Left colon (tissue), 2 donors: ENCODE data around the gene SIRPD. TPM values are rescaled to one million over a fixed set of nuclear protein-coding genes. Genes with fewer than 3 reads are reported as not detected.
"Not testable (repeated sequence)": the region's sequence is repeated elsewhere in the genome, so short reads cannot be mapped to it uniquely, and the experiment has no call there.

Experiments
- ATAC-seq: fragments of 200-7000 bp; cut with Tn5 transposase; one replicate; pipeline ENCODE4 v1.9.1; 2020; ENCODE audit warnings: mild to moderate bottlenecking, moderate library complexity
- DNase-seq, 2 donors: peaks; one replicate each; pipeline ENCODE4 v3.0.0-alpha.2; 2020
- intact Hi-C, 2 donors: fragments of 100-400 bp; cut with DNase I in 1 of 2; cut with micrococcal nuclease in 1 of 2; formaldehyde crosslinking; loops; one replicate each; pipeline versions ENCODE4 v1.11.2 to v1.14.0; 2022; cut with DNase I, micrococcal nuclease
- total RNA-seq, 2 donors: library from RNA; stranded (reverse); fragmentation: NEBNext Ultra II Directional; extraction: Animal tissue kit (Norgen Biotek cat#: 25700); gene quantifications; one replicate each; pipeline ENCODE4 v1.2.1, GENCODE V29; 2021
- donor health status: DM: no; HTN: no; CAD: no.
- donor health status: DM: yes; HTN: yes; CAD: no.

SIRPD gene
- total RNA-seq, 2 donors from 2014 or later, result not detected

DNA sequence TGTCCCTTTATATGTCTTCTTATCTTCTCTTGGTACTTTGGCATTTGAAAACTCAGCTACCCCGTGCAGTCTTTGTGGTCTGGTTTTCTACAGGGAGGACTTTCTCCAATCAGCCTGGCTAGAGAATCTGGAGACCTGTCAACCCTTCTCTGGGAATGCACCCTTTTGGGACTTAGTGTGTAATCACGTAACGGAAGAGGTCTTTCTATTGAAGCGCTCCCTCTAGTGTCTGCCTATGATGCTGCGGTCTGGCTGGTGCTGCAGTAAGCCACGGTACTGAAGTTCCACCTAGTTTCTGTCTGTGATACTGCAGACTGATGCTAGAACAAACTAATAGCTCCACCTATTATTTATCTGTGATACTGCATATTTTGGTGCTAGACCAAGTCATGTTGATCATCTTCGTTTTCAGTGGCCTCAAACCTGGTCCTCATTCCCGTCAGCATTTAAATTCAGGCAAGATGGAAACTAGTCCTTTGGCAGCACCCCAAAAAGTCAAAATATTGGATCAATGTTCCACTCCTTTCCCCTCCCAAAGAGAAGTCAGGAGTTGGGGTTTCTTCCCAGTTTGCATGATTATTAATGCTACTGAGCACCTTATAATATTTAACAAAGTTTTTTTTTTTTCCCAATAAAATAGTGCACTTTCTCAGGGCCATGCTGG lies 53.8 kb downstream of the SIRPD start:
- ATAC-seq (peak; percentile 99), DNase-seq (peak; percentile 66 to 77)
- intact Hi-C loops, result no loop called here

DNA sequence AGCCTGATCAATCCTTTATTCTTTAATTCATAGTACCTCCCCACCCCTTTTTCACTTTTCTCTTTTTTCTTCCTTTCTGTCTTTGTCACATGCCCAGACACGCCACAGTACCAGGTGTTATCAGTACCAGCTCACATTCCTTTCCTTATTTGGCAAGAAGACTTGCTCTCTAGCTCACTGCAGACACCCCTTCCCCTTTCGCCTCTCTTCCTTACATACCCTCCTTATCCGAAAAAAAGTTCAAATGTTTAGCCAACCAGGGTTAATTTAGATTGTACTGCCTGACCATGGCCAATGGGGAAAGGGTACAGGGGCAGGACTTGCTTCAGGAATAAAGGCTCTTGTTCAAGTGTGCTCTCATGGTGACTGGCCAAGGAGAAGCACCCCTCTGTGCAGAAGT lies 57.0 kb downstream of the SIRPD start:
- ATAC-seq (no peak), DNase-seq (no peak)
- intact Hi-C loops, result no loop called here

DNA sequence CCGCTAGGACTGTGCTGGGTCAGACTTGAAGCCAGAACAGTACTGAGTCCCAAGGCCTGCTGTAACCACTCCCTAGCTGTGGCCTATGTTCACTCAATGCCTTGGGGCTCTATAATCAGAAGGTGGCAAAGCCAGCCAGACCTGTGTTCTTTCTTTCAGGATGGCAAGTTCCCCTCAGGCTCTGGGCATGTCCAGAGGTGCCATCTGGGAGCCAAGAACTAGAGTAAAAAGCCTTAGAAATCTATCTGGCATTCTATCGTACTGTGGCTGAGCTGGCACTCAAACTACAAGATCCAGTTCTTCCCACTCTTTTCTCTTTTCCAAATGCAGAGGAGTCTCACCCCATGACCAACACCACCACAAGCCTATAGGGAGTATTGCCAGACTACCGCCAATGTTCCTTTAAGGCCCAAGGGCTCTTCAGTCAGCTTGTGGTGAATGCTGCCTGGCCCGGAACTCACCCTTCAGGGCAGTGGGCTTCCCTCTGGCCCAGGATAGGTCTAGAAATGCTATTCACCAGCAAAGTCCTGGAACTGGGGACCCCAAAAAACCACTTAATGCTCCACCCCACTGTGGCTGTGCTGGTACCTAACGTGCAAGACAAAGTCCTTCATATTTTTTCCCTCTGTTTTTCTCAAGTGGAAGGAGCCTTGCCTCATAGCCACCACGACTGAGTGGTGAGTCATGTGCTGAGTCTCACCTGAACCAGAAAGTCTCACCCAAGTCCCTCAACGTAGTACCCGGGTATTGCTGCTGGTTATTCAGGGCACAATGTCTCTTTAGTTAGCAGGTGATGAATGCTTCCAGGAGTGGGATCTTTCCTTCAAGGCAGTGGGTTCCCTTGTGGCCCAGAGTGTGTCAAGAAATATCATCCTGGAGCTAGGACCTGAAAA lies 57.7 kb downstream of the SIRPD start:
- intact Hi-C loops, result no loop called here
- no peak for DNase-seq
- no peak for ATAC-seq

DNA sequence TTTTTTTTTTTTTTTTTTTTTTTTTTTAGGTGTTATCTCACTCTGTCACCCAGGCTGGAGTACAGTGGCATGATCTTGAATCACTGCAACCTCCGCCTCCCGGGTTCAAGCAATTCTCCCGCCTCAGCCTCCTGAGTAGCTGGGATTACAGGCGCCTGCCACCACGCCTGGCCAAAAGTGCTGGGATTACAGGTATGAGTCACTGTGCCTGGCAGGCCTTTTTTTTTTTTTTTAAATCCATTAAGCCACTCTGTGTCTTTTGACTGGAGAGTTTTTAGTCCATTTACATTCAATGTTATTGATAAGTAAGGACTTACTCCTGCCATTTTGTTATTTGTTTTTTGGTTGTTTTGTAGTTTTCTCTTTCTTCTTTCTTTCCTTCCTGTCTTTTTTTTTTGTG lies 60.1 kb downstream of the SIRPD start:
- ATAC-seq, DNase-seq, intact Hi-C loops: not testable (repeated sequence)

DNA sequence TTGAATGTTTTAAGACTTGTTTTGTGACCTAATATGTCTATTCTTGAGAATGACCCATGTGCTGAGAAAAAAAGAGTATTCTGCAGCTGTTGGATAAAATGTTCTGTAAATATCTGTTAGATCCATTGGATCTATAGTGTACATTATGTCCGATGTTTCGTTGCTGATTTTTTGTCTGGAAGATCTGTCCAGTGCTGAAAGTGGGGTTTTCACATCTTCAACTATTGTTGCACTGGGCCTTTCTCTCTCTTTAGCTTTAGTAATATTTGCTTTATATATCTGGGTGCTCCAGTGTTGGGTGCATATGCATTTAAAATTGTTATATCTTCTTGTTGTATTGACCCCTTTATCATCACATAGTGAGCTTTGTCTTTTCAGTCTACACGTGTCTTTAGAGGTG lies 60.6 kb downstream of the SIRPD start:
- DNase-seq (no peak), ATAC-seq (no peak)
- intact Hi-C loops, result no loop called here

DNA sequence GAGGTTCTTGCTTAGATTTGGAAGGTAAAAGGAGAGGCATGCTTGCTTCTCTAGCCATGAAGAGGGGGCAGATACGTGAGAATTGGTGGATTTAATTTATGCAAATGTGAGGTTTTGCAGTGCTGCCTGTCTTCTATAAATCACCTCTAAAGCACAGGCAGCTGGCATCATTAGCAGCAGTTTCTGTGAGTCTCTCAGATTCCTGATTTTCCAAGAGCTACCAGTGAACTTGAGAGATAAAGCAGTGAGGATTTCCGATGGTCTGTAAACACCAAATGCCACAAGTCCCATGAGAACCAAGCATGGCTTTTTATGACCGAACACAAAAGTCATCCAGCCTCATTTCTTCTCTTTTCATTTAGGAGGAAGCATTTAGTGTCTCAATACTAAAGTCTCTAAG lies 63.1 kb downstream of the SIRPD start:
- DNase-seq, result no peak
- intact Hi-C loops, result no loop called here
- no peak for ATAC-seq

DNA sequence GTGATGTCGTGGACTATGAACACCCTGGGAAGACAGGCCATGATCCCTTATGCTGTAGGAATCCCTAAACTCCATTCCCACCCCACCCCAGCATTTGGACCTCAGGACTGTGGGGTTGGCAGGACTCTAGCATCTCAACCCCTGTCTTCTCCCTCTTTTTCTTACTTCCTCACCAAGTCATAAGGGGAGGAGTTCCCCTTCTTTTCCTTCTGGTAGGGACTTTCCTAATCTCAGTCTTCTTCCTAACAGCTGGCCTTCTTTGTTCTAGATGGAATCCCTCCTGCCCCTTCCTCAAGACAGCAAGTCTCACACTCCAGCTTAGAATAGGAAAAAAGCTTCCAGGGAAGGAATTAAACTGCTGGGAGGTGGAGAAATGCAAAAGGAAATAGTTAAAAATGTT lies 64.0 kb downstream of the SIRPD start:
- no peak for DNase-seq
- ATAC-seq, result no peak
- intact Hi-C loops, result no loop called here

DNA sequence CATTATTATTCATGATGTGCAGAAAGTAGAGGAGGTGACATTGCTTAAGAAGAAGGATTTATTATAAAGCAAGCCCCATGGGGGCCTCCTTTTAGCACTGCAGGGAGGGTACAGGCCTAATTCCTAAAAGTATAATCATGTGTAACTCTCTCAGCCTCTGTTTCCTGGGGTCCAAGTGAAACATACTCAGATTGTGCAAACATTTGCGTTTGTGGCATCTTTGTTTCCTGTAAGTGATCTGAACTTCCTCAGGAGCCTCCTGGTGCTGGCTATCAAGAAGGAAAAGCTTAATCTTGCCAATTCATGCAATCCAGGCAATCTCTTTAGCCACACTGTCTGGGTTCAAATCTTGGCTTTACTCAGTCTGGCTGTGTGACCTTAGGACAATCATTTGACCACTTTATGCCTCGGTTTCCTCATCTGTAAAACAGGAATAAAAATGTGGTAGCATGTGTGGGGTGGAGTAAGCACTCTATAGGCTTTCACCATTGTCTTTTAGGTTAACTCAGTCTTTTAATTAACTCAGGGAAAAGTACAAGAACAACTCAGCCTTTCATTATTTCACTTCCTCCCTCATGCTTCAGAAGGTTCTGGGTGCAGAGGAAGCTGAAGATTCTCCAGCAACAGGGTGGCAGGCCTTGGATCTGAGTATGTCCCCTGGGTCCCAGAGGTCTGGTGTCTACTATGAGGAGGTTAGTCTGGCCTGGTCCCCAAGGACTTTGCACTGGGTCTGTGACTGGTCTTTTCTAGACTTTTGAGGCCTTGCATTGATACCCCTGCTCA lies 65.5 kb downstream of the SIRPD start:
- intact Hi-C loops, result no loop called here
- ATAC-seq, result no peak
- no peak for DNase-seq

DNA sequence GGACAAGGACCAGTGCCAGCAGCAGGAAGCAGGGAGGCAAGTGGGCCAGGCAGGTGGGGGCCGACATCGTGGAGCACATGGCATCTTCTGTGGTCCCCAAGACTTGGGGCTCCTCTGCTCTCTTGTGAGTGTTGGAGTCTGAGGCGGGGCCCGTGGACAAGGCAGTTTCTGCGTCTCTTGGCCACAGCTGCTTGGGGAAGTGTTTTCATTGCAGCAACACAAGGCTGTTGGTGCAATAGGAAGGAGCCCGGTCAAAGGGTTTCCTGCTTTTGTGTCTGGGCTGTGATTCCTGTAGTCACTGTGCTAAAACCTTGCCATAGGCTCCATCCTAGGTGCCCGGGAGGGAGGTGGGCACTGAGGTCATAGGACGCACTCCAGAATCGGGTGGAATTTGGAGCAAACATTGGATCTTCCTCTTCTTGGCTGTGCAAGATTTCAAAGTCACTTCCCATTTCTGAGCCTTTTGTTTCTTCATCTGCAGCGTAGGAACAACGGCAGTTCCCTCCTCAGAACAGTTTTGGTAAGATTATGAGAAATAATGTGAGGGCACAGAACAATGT lies 66.1 kb downstream of the SIRPD start, which contains the start of gene SIRPB2:
TSS of gene SIRPB2 (minus strand) at position 140 of the 560 bp plus-strand sequence. CDS start at position 79, 61 bp downstream.
- intact Hi-C loops, result no loop called here

DNA sequence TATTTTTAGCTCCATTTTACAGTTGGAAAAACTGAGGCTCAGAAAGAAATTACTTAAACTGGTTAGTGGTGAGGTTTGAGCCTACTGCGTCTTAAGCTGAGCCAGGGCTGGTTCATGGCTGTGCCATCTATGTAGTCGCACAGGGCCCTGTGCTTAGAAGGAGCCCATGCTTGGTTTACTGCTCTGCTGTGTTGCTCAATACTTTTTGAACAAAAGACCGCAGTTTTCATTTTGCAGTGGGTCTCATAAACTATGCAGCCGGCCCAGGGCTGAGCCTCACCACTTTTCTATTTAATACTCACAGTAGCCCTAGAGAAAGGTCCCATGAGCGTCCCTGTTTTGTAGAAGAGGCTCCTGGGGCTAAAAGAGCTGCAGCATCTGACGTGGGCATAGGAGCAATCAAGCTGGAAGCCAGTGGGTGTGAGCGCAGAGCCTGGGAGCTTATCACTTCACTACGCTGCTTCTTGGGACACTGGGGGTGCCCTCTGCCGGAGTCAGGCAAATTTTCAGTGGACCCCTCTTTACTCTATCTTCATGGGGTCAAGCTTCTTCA lies 66.8 kb downstream of the SIRPD start:
- no peak for ATAC-seq
- no peak for DNase-seq
- intact Hi-C loops, result no loop called here

More for the DNA sequence above, 66.1 kb downstream of the SIRPD start, which contains the start of gene SIRPB2:
- peak in 1 of 2 donors; percentile 26 for DNase-seq
- ATAC-seq, result no peak

DNA sequence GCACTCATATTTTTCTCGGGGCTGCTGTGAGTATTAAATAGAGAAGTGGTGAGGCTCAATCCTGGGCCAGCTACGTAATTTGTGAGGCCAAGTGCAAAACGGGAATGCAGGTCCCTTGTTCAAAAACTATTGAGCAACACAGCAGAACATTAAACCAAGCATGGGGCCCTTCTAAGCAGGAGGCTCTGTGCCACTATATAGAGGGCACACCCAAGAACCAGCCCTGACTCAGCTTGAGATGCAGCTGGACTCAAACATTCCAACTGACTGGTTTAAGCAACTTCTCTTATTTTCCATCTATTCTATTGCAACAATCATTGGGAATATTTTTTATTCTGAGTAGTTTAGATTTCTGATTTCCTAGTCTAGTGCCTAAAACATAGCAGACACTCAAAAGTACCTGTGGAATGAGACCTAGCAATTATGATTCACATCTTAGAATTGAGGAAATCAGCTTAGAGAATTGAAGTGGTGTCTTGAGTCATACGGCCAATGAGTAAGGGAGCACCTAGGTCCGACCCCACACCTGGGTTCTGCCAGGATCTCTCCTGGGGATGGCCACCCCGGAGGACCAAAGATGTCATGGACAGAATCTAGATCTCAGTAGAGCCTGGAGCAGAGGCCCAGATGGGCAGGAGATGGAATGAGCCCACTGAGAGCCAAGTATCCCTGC lies 67.6 kb downstream of the SIRPD start:
- intact Hi-C loops, result no loop called here
- no peak for DNase-seq
- ATAC-seq, result no peak

DNA sequence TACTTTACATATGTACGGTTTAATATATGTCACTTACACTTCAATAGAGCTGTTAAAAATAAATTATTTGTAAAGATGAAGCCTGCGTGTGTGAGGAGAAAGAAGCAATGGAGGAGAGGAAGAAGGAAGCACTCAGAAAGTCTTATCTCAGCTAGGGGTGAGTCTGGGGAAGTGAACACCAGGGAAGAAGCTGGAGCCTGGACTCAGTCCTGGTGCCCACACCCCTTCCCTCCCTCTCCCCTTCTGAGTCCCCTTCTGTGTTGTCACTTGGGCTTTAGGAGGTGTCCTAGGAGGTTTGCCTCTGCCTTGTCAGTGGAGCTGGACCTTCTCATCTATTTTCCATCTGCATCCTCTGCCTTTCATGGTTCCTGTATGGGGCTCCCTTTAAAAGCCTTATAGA lies 68.2 kb downstream of the SIRPD start:
- DNase-seq (no peak), ATAC-seq (no peak)
- intact Hi-C loops, result no loop called here

DNA sequence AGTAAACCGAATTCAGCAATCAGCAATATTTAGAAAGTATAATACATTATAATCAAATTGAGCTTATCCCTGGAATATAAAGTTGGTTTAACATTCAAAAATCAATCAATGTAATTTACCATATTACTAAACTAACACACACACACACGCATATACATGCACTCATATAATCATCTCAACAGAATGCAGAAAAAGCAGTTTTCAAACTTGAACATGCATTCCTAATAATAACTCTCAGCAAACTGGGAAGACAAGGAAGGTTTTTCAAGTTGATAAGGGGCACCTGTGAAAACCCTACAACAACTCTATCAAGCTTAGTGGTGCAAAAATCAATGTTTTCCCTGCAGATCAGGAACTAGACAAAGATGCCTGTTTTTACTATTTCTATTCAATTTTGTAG lies 70.9 kb downstream of the SIRPD start:
- no peak for ATAC-seq

DNA sequence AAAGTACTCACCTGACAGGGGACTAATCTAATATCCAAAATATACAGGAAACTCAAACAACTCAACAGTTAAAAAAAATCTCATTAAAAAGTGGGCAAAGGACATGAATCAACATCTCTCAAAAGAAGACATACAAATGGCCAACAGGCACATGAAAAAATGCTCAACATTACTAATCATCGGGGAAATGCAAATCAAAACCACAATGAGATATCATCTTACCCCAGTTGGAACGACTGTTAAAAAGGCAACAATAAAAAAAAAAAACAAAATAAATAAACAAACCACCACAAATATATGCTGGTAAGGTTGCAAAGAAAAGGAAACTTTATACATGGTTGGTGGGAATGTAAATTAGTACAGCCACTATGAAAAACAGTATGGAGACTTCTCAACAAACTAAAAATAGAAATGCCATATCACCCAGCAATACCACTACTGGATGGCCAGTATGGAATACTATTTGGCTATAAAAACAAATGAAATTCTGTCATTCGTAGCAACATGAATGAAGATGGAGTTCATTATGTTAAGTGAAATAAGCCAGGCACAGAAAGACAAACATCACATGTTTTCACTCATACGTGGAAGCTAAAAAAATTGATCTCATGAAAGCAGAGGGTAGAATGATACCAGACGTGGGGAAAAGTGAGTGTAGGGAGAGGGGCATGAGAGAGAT lies 72.9 kb downstream of the SIRPD start:
- ATAC-seq, result no peak
- DNase-seq, result no peak
- intact Hi-C loops, result no loop called here

More for the DNA sequence above, 70.9 kb downstream of the SIRPD start:
- intact Hi-C loops, result no loop called here
- DNase-seq, result no peak
